ENCODE measurements around the gene GNB5. TPM values are rescaled to one million over a fixed set of nuclear protein-coding genes. Genes with fewer than 3 reads are reported as not detected.

Gene GNB5
- total RNA-seq, 1 experiment from 2014 or later: 29.8 TPM

DNA sequence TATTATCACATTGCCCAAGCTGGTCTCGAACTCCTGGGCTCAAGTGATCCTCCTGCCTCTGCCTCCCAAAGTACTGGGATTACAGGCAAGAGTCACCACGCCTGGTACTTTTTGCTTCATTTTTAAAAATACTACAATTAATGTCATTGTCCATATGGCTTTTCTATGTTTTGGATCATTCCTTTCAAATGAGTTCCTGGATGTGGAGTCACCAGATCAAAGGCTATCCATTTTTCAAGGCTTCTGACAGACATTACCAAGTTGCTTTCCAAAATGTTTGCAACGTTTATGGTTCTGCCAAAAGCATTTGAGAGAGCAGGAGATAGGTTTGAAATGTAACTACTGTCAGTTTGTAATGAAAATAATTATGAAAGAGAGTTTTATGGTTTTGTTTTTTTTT is 44.4 kb downstream of the GNB5 start:
- Histone ChIP-seq H2AFZ (ENCODE audit: low read length) (no peak overlapping the region), H3K56ac (ENCODE audit: insufficient read length, low read depth, low read length) (no peak overlapping the region), H3K4me2 (ENCODE audit: insufficient read depth, insufficient read length, low read length) (no peak overlapping the region), H3K4me1 (ENCODE audit: insufficient read depth, low read length) (no peaks in the 10 kb centered on the region), H3K18ac (ENCODE audit: insufficient read length, low read depth, low read length) (no peak overlapping the region), H3K9ac (ENCODE audit: extremely low read depth, insufficient read length, low read length) (no peak overlapping the region), H3K79me1 (ENCODE audit: insufficient read depth, low read depth, low read length, poor library complexity, severe bottlenecking) (no peaks in the 10 kb centered on the region), H4K91ac (ENCODE audit: insufficient read length, low read depth, low read length) (no peak overlapping the region), H3K14ac (ENCODE audit: insufficient read depth, low read length) (no peak overlapping the region), H3K23me2 (ENCODE audit: insufficient read length, low read depth, low read length, poor library complexity, severe bottlenecking) (no peaks in the 10 kb centered on the region), H2BK120ac (ENCODE audit: low read depth, low read length, poor library complexity, severe bottlenecking) (no peak overlapping the region), H2BK15ac (ENCODE audit: low read depth, low read length) (no peak overlapping the region), H3K79me2 (ENCODE audit: insufficient read depth, low read length) (no peaks in the 10 kb centered on the region), H4K5ac (ENCODE audit: insufficient read length, low read depth, low read length) (no peak overlapping the region), H3K27me3 (ENCODE audit: insufficient read depth, low read length) (no peaks in the 10 kb centered on the region), H4K8ac (replicated peaks; ENCODE audit: insufficient read length, low read depth, low read length) (no peak overlapping the region), H3T11ph (ENCODE audit: low read length) (no peak overlapping the region), H2AK5ac (ENCODE audit: insufficient read length, low read length) (no peak overlapping the region), H3K23ac (ENCODE audit: insufficient read length, low read depth, low read length) (no peak overlapping the region), H3K27ac (ENCODE audit: insufficient read length, low read depth, low read length) (no peak overlapping the region), H3K4ac (ENCODE audit: low read depth, low read length) (no peak overlapping the region), H2BK12ac (ENCODE audit: insufficient read length, low read depth, low read length) (no peak overlapping the region), H4K20me1 (ENCODE audit: control insufficient read depth, insufficient read depth, insufficient read length) (no peaks in the 10 kb centered on the region), H2BK20ac (ENCODE audit: low read depth, low read length, poor library complexity, severe bottlenecking) (no peak overlapping the region), H2BK5ac (ENCODE audit: insufficient read length, low read length) (no peak overlapping the region), H3K9me3 (ENCODE audit: control insufficient read depth, low read depth, low read length) (no peaks in the 10 kb centered on the region)
- H3K4me1 Mint-ChIP-seq: no peaks in the 10 kb centered on the region
- no CpG with 5 or more reads among the region's 3 CpGs for WGBS (ENCODE audit: extremely low coverage, insufficient read length, low lambda C conversion rate)
- no peak for DNase-seq
- no peak overlapping the region for H3K4me3 Mint-ChIP-seq
- H3K36me3 Mint-ChIP-seq (ENCODE audit: insufficient read depth in 1 of 3, low read depth in 3 of 3): peaks cover 21 to 50% (median 50%) of the 10 kb centered on the region in 3 experiments
- TF ChIP-seq, protein P1, sequence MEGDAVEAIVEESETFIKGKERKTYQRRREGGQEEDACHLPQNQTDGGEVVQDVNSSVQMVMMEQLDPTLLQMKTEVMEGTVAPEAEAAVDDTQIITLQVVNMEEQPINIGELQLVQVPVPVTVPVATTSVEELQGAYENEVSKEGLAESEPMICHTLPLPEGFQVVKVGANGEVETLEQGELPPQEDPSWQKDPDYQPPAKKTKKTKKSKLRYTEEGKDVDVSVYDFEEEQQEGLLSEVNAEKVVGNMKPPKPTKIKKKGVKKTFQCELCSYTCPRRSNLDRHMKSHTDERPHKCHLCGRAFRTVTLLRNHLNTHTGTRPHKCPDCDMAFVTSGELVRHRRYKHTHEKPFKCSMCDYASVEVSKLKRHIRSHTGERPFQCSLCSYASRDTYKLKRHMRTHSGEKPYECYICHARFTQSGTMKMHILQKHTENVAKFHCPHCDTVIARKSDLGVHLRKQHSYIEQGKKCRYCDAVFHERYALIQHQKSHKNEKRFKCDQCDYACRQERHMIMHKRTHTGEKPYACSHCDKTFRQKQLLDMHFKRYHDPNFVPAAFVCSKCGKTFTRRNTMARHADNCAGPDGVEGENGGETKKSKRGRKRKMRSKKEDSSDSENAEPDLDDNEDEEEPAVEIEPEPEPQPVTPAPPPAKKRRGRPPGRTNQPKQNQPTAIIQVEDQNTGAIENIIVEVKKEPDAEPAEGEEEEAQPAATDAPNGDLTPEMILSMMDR (conservative IDR thresholded peaks at IDR 0.05): no peak
- no peak overlapping the region for H3K27ac Mint-ChIP-seq
- H3K27me3 Mint-ChIP-seq (ENCODE audit: low read depth): no peaks in the 10 kb centered on the region
- peaks cover 4 to 5% of the 10 kb centered on the region in 2 experiments for H3K9me3 Mint-ChIP-seq

Measured in H9 (cell line).